ENCODE measurements around the gene SORCS2. TPM values are rescaled to one million over a fixed set of nuclear protein-coding genes. Genes with fewer than 3 reads are reported as not detected.

The SORCS2 gene
- total RNA-seq, 4 donors from 2014 or later, result 0.26 to 17.1 (median 2.9) TPM

GRCh38 chr4:7668271-7668670 lies 475.9 kb downstream of the SORCS2 start:
- intact Hi-C loops (cut with DNase I; ENCODE audit: low total_unique reads), result no loop called here
- Histone ChIP-seq H3K4me3 (no peak overlapping the region), H3K9me3 (no peaks in the 10 kb centered on the region), H3K4me1 (no peaks in the 10 kb centered on the region), H3K27me3 (no peaks in the 10 kb centered on the region), H3K36me3 (no peaks in the 10 kb centered on the region), H3K27ac (no peak overlapping the region)
- TF ChIP-seq, protein P1, sequence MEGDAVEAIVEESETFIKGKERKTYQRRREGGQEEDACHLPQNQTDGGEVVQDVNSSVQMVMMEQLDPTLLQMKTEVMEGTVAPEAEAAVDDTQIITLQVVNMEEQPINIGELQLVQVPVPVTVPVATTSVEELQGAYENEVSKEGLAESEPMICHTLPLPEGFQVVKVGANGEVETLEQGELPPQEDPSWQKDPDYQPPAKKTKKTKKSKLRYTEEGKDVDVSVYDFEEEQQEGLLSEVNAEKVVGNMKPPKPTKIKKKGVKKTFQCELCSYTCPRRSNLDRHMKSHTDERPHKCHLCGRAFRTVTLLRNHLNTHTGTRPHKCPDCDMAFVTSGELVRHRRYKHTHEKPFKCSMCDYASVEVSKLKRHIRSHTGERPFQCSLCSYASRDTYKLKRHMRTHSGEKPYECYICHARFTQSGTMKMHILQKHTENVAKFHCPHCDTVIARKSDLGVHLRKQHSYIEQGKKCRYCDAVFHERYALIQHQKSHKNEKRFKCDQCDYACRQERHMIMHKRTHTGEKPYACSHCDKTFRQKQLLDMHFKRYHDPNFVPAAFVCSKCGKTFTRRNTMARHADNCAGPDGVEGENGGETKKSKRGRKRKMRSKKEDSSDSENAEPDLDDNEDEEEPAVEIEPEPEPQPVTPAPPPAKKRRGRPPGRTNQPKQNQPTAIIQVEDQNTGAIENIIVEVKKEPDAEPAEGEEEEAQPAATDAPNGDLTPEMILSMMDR (IDR thresholded peaks at IDR 0.05), result no peak
- no peak for TF ChIP-seq POLR2A (IDR thresholded peaks at IDR 0.05)
- no peak for DNase-seq

DNA sequence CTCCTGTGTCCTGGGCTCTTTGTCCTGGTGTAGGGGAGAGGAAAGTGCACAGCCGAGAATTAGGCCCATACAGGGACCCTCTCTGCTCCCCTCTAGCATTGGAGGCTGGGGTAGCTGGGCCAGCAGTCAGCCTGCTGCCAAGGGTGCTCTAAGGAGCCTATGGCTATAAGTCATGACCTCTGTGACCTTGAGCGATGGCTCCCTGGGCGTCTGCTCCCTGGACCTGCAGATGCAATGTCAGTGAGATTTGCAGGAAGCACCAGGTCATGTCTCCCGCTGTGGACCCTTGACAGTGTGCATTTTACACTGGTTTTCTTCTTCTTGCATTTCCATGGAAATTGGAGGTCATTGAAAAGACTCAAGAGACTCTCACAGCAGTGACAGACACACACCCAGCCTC lies 476.5 kb downstream of the SORCS2 start:
- TF ChIP-seq POLR2A (IDR thresholded peaks at IDR 0.05), result no peak
- TF ChIP-seq, protein P1 (IDR thresholded peaks at IDR 0.05), result no peak
- no peak for DNase-seq
- H3K27ac ChIP-seq, result no peak overlapping the region
- no peaks in the 10 kb centered on the region for H3K9me3 ChIP-seq
- no peaks in the 10 kb centered on the region for H3K4me1 ChIP-seq
- no peak overlapping the region for H3K4me3 ChIP-seq
- H3K27me3 ChIP-seq, result no peaks in the 10 kb centered on the region
- no peaks in the 10 kb centered on the region for H3K36me3 ChIP-seq
- intact Hi-C loops (cut with DNase I; ENCODE audit: low total_unique reads), result no loop called here

DNA sequence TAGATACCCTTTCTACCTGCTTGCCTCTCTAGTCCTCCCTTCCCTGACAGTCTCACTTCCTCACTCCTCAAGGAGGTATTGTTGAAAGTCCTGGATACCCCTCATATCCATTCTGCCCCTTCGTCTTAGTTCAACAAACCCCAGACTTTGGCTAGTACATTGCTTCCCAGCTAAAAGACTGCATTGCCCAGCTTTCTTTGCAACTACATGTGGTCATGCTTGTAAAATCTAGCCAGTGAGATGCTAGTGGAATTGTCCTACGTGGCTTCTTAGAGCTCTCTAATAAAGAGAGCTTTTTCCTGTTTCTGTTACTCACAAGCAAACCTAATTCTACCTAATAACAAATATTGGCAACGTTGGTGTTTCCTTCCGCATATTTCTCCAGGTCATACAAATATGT lies 480.3 kb downstream of the SORCS2 start:
- Histone ChIP-seq H3K36me3 (no peaks in the 10 kb centered on the region), H3K27me3 (no peaks in the 10 kb centered on the region), H3K4me3 (no peak overlapping the region), H3K9me3 (no peaks in the 10 kb centered on the region), H3K4me1 (no peaks in the 10 kb centered on the region), H3K27ac (no peak overlapping the region)
- intact Hi-C loops (cut with DNase I; ENCODE audit: low total_unique reads), result no loop called here
- TF ChIP-seq POLR2A (IDR thresholded peaks at IDR 0.05), result no peak
- TF ChIP-seq, protein P1 (IDR thresholded peaks at IDR 0.05), result no peak
- DNase-seq, result no peak

- Histone ChIP-seq H3K27me3 (no peaks in the 10 kb centered on the region), H3K27ac (no peak overlapping the region), H3K9me3 (no peaks in the 10 kb centered on the region), H3K4me1 (no peaks in the 10 kb centered on the region), H3K4me3 (no peak overlapping the region), H3K36me3 (no peaks in the 10 kb centered on the region)
- TF ChIP-seq, protein P1 (IDR thresholded peaks at IDR 0.05), result no peak
- no peak for TF ChIP-seq POLR2A (IDR thresholded peaks at IDR 0.05)
- intact Hi-C loops (cut with DNase I; ENCODE audit: low total_unique reads), result no loop called here
- DNase-seq, result no peak
These were observed 480.8 kb downstream of the SORCS2 start for GRCh38 chr4:7673121-7673520.

DNA sequence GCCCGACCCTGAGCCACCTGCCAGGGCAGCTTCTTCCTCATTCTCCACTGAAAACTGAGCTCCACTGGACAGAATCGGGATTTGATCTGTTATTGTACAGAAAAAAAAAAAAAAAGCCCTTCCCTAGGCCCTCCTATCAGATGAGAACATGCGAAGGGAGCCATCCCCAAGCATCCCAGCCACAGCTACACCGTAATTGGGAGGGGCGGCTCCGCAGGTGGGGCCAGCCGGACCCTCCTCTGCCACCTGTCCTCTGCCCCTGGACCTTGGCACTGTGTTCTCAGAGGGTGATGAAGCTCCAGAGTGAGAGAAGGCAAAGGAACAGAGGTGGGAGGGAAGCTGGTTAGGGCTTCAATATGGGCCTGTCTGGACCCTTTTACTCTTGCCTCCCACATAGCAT lies 482.4 kb downstream of the SORCS2 start:
- Histone ChIP-seq H3K4me1 (no peaks in the 10 kb centered on the region), H3K27me3 (no peaks in the 10 kb centered on the region), H3K27ac (no peak overlapping the region), H3K4me3 (no peak overlapping the region), H3K36me3 (no peaks in the 10 kb centered on the region), H3K9me3 (no peaks in the 10 kb centered on the region)
- TF ChIP-seq POLR2A (IDR thresholded peaks at IDR 0.05), result no peak
- TF ChIP-seq, protein P1 (IDR thresholded peaks at IDR 0.05), result no peak
- intact Hi-C loops (cut with DNase I; ENCODE audit: low total_unique reads), result no loop called here
- DNase-seq, result no peak

All from uterus (tissue), 4 donors.